GM12878 (cell line): Measurements from ENCODE around the gene REM1. TPM values are rescaled to one million over a fixed set of nuclear protein-coding genes. Genes with fewer than 3 reads are reported as not detected.

Experiments
- ATAC-seq: fragments of 200-7000 bp; cut with Tn5 transposase; 3 replicates; pipeline ENCODE4 v1.9.1; 2020; ENCODE audit warnings: mild to moderate bottlenecking, moderate library complexity
- BruUV-seq: library from RNA; stranded (reverse); fragments of 400-500 nt; replicated peaks from 2 replicates; lab custom pipeline; 2021; lab: Mats Ljungman, UMichigan
- CTCF ChIA-PET: fragments of 300-600 bp; sonication (Branson Sonifier 250); formaldehyde crosslinking; extraction: SDS; loops from one replicate; lab custom pipeline; 2021; ENCODE audit warnings: inconsistent platforms; lab: Yijun Ruan, JAX
- POLR2A ChIA-PET: fragments of 350-600 bp; formaldehyde crosslinking; extraction: SDS; loops from one replicate; lab custom pipeline; 2021; ENCODE audit warnings: inconsistent platforms; lab: Charles Lee
- RAD21 ChIA-PET: fragments of 300-600 bp; sonication (Branson Sonifier 250); formaldehyde crosslinking; loops from one replicate; lab custom pipeline; 2023; ENCODE audit warnings: antibody characterized with exemption; ENCODE audit not compliant: unreplicated experiment; lab: Charles Lee
- SMC1A ChIA-PET: fragments of 300-600 bp; sonication (Branson Sonifier 250); formaldehyde crosslinking; loops from one replicate; lab custom pipeline; 2023; ENCODE audit not compliant: unreplicated experiment, uncharacterized antibody; lab: Charles Lee
- DNase-seq: peaks from one replicate; pipeline ENCODE4 v3.0.0-alpha.2; 2011; ENCODE audit warnings: low read depth, low spot score
- FAIRE-seq: peaks from 3 replicates; lab custom pipeline; 2011; peaks lifted over from hg19 to GRCh38; lab: Jason Lieb, UNC
- H2AFZ ChIP-seq: 2 replicates; pipeline ENCODE4 v1.6.0; 2011; ENCODE audit warnings: low read depth, low read length, control low read depth; ENCODE audit not compliant: control insufficient read depth
- H3K27ac ChIP-seq: 2 replicates; pipeline ENCODE4 v1.5.1; 2011; ENCODE audit warnings: control low read depth; ENCODE audit not compliant: control insufficient read depth, insufficient read depth
- H3K27me3 ChIP-seq, 2 experiments: replicated peaks in 1 of 2; 2 replicates each; pipeline versions ENCODE4 v1.6.0 to v1.6.1; 2011; ENCODE audit warnings: low read length in 1 of 2; ENCODE audit not compliant: control insufficient read depth in 2 of 2, insufficient read depth in 2 of 2
- H3K36me3 ChIP-seq, 2 experiments: 2 replicates each; pipeline ENCODE4 v1.5.1; 2011; ENCODE audit warnings: low read length in 1 of 2; ENCODE audit not compliant: control insufficient read depth in 2 of 2, insufficient read depth in 2 of 2
- H3K4me1 ChIP-seq: 2 replicates; pipeline ENCODE4 v1.6.1; 2011; ENCODE audit warnings: mild to moderate bottlenecking, low read length, moderate library complexity, mixed read lengths; ENCODE audit not compliant: control insufficient read depth, insufficient read depth
- H3K4me2 ChIP-seq: 2 replicates; pipeline ENCODE4 v1.6.0; 2011; ENCODE audit warnings: control low read depth; ENCODE audit not compliant: control insufficient read depth, insufficient read depth
- H3K4me3 ChIP-seq: fragments of 200-600 bp; sonication (generic); 2 replicates; pipeline ENCODE4 v1.5.1; 2016
- H3K79me2 ChIP-seq: 2 replicates; pipeline ENCODE4 v1.6.0; 2011; ENCODE audit warnings: low read length; ENCODE audit not compliant: control insufficient read depth, insufficient read depth
- H3K9ac ChIP-seq: 2 replicates; pipeline ENCODE4 v1.8.0; 2011; ENCODE audit warnings: low read length, control low read depth, mixed read lengths; ENCODE audit not compliant: control insufficient read depth, insufficient read depth
- H3K9me3 ChIP-seq: replicated peaks from 3 replicates; pipeline ENCODE4 v1.5.1; 2011; ENCODE audit warnings: mild to moderate bottlenecking, low read length; ENCODE audit not compliant: control insufficient read depth, insufficient read depth
- H4K20me1 ChIP-seq: 2 replicates; pipeline ENCODE4 v1.6.0; 2011; ENCODE audit not compliant: control insufficient read depth, insufficient read depth
- CREB1 ChIP-seq: IDR thresholded peaks from 2 replicates; pipeline ENCODE4 v1.6.1; 2012; ENCODE audit warnings: low read depth, mild to moderate bottlenecking, inconsistent platforms
- CREM ChIP-seq: IDR thresholded peaks from 2 replicates; pipeline ENCODE4 v1.6.1; 2014; ENCODE audit warnings: antibody characterized with exemption, low read depth
- GABPA ChIP-seq: IDR thresholded peaks from 2 replicates; pipeline ENCODE4 v1.6.1; 2014; ENCODE audit warnings: antibody characterized with exemption, low read depth, mild to moderate bottlenecking, inconsistent platforms
- KDM1A ChIP-seq: fragments of 200-600 bp; sonication (generic); IDR thresholded peaks from 2 replicates; pipeline ENCODE4 v1.6.1; 2016; ENCODE audit warnings: borderline replicate concordance
- LARP7 ChIP-seq: fragments of 450-650 bp; IDR thresholded peaks from 2 replicates; pipeline ENCODE4 v1.6.1; 2017; ENCODE audit warnings: mild to moderate bottlenecking
- NFXL1 ChIP-seq: fragments of 450-650 bp; IDR thresholded peaks from 2 replicates; pipeline ENCODE4 v1.6.1; 2017; ENCODE audit warnings: antibody characterized with exemption, mild to moderate bottlenecking, borderline replicate concordance
- NFYA ChIP-seq: IDR thresholded peaks from 2 replicates; pipeline ENCODE4 v1.6.1; 2011; ENCODE audit warnings: low read depth, mild to moderate bottlenecking, low read length, improper control_type of control experiment, borderline replicate concordance
- PAX5 ChIP-seq: IDR thresholded peaks from 2 replicates; pipeline ENCODE4 v1.6.1; 2011; ENCODE audit warnings: low read depth, low read length, borderline replicate concordance
- RAD21 ChIP-seq: IDR thresholded peaks from 2 replicates; pipeline ENCODE4 v1.6.1; 2011; ENCODE audit warnings: mild to moderate bottlenecking, low read depth, low read length, moderate library complexity; ENCODE audit not compliant: insufficient read depth
- RAD51 ChIP-seq: fragments of 450-650 bp; IDR thresholded peaks from 2 replicates; pipeline ENCODE4 v1.6.1; 2016; ENCODE audit warnings: moderate library complexity, mild to moderate bottlenecking, inconsistent platforms
- SMAD1 ChIP-seq: fragments of 450-650 bp; IDR thresholded peaks from 2 replicates; pipeline ENCODE4 v1.6.1; 2018; ENCODE audit warnings: mild to moderate bottlenecking, low read depth; ENCODE audit not compliant: partially characterized antibody
- ZSCAN29 ChIP-seq: fragments of 450-650 bp; IDR thresholded peaks from 2 replicates; pipeline ENCODE4 v1.6.1; 2017; ENCODE audit warnings: mild to moderate bottlenecking, moderate library complexity
- WGBS: methylation state at CpG from one replicate; pipeline ENCODE4 v1.1.6; 2016; ENCODE audit warnings: low lambda C conversion rate; ENCODE audit not compliant: insufficient replicate concordance, insufficient coverage; ENCODE audit errors: missing lambda C conversion rate; 5-methylcytosine and 5-hydroxymethylcytosine counted together
- in situ Hi-C: fragments of 300-500 bp; cut with MboI; formaldehyde crosslinking; loops from 9 replicates; pipeline ENCODE4 v1.14.3; 2018; ENCODE audit warnings: mixed read lengths
- intact Hi-C: fragments of 100-400 bp; cut with micrococcal nuclease; formaldehyde crosslinking; loops from one replicate; pipeline ENCODE4 v1.14.2; 2022; ENCODE audit not compliant: unreplicated experiment
- polyA plus RNA-seq, 11 experiments: library from polyadenylated mRNA; depleted of rRNA in 4 of 11; unstranded in 6 of 11; stranded (reverse) in 5 of 11; fragments of >200 nt; fragmentation: Nextera tagmentation in 4 of 11; fragmentation: Illumina TruSeq in 1 of 11; extraction: Ambion mirVana in 4 of 11; extraction: Trizol in 1 of 11; gene quantifications; 1 replicate in 1 of 11; 2 replicates in 10 of 11; pipeline versions ENCODE4 v1.2.1 to v1.2.3, GENCODE V29; 2011 to 2016; ENCODE audit warnings: inconsistent platforms in 2 of 11, missing spikeins in 2 of 11, low read depth in 1 of 11
- total RNA-seq, 4 experiments: library from RNA; depleted of rRNA in 3 of 4; stranded (reverse); fragments of >200 nt in 3 of 4; fragmentation: Illumina TruSeq in 1 of 4; extraction: Trizol in 1 of 4; gene quantifications; 2 replicates each; pipeline versions ENCODE4 v1.2.1 to v1.2.3, GENCODE V29; 2013 to 2021
- TF ChIP-seq, protein P1 (sequence below): fragments of 450-650 bp; IDR thresholded peaks from 2 replicates; pipeline ENCODE4 v1.6.1; 2014; ENCODE audit warnings: mild to moderate bottlenecking
- TF ChIP-seq, protein P2 (sequence below): IDR thresholded peaks from 2 replicates; pipeline ENCODE4 v1.6.1; 2011; ENCODE audit warnings: borderline replicate concordance, low read depth, mild to moderate bottlenecking, moderate library complexity, low read length; ENCODE audit not compliant: insufficient read depth, poor library complexity, severe bottlenecking

REM1 gene
- total and polyA plus RNA-seq, 10 of the 15 experiments (the other 5 are each of a cell fraction or from before 2014, with no cell fraction given): not detected

DNA sequence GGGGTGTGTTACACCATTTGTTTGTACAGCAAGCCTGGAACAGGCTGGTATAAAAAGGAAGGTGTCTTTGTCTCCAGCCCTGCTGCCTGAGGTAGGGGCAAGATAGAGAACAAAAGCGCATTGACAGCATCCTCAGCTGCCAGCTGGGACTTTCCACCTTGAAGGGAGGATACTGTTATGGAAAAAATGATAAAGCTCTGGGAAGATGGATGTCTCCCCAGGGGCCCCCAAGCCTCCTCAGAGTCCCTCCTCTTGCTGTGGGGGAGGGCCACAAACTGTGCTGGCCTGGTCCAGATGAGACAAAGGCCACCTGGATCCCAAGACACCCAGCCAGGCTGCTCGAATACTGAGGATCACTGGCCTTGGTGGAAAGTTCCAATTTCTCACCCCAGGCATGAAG is 13.0 kb downstream of the REM1 start:
- Histone ChIP-seq H4K20me1 (no peaks in the 10 kb centered on the region), H3K36me3 (no peaks in the 10 kb centered on the region), H3K4me3 (no peak overlapping the region), H3K27ac (no peak overlapping the region), H2AFZ (no peak overlapping the region), H3K9me3 (no peaks in the 10 kb centered on the region), H3K4me1 (no peaks in the 10 kb centered on the region), H3K4me2 (no peak overlapping the region), H3K9ac (no peak overlapping the region), H3K79me2 (no peaks in the 10 kb centered on the region)
- RAD21 ChIA-PET: no interaction called here
- DNase-seq: no peak
- SMC1A ChIA-PET: no interaction called here
- in situ Hi-C loops: no loop called here
- POLR2A ChIA-PET: no interaction called here
- WGBS: 33% methylated on average over 2 of the region's 2 CpGs
- no peak for ATAC-seq
- CTCF ChIA-PET: interaction anchor here (4.8 kb wide), 1 partner anchor 14 kb away, joined by 27 read pairs; no protein-coding TSS in a partner anchor
- intact Hi-C loops: no loop called here
- TF ChIP-seq CREM (no peak), LARP7 (no peak), GABPA (no peak), RAD51 (no peak), NFXL1 (no peak), CREB1 (no peak)
- TF ChIP-seq, protein P1, sequence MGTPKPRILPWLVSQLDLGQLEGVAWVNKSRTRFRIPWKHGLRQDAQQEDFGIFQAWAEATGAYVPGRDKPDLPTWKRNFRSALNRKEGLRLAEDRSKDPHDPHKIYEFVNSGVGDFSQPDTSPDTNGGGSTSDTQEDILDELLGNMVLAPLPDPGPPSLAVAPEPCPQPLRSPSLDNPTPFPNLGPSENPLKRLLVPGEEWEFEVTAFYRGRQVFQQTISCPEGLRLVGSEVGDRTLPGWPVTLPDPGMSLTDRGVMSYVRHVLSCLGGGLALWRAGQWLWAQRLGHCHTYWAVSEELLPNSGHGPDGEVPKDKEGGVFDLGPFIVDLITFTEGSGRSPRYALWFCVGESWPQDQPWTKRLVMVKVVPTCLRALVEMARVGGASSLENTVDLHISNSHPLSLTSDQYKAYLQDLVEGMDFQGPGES: no peak
- TF ChIP-seq, all 136 proteins: peak for 0
- no peak for FAIRE-seq
- no TSS peak for BruUV-seq
- H3K27me3 ChIP-seq: peaks cover 1 to 2% of the 10 kb centered on the region in 2 experiments; a peak in 3 of 4 replicates

DNA sequence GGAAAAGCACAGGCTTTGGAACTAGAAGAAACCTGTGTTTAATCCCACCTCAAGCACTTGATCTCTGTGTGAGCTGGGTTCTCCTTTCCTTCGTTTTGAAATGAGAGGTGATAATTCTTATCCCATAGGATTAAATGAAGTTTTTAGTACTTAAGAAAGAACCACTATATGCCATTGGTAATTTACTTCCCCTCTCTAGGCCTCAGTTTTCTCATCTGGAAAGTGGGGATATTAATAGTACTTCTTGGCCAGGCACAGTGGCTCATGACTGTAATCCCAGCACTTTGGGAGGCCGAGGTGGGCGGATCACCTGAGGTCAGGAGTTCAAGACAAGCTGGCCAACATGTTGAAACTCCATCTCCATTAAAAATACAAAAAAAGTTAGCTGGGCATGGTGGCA is 14.1 kb downstream of the REM1 start:
- H2AFZ ChIP-seq: no peak overlapping the region
- no peak overlapping the region for H3K4me2 ChIP-seq
- 49% methylated on average over 3 of the region's 3 CpGs for WGBS
- intact Hi-C loops (no loop called here), in situ Hi-C loops (no loop called here)
- RAD21 ChIA-PET: no interaction called here
- FAIRE-seq: no peak
- SMC1A ChIA-PET: no interaction called here
- H4K20me1 ChIP-seq: no peaks in the 10 kb centered on the region
- no peaks in the 10 kb centered on the region for H3K4me1 ChIP-seq
- BruUV-seq: no TSS peak
- CTCF ChIA-PET: interaction anchor here (4.8 kb wide), 1 partner anchor 13 kb away, joined by 27 read pairs; no protein-coding TSS in a partner anchor
- no peak for ATAC-seq
- H3K9me3 ChIP-seq: no peaks in the 10 kb centered on the region
- no peak overlapping the region for H3K27ac ChIP-seq
- no peaks in the 10 kb centered on the region for H3K79me2 ChIP-seq
- DNase-seq: no peak
- POLR2A ChIA-PET: interaction anchor here (0.5 kb wide), 1 partner anchor 57 kb away, joined by 5 read pairs; no protein-coding TSS in a partner anchor
- H3K36me3 ChIP-seq: no peaks in the 10 kb centered on the region
- TF ChIP-seq ZSCAN29: no peak
- no peak for TF ChIP-seq SMAD1
- TF ChIP-seq RAD21: no peak
- TF ChIP-seq, protein P2, sequence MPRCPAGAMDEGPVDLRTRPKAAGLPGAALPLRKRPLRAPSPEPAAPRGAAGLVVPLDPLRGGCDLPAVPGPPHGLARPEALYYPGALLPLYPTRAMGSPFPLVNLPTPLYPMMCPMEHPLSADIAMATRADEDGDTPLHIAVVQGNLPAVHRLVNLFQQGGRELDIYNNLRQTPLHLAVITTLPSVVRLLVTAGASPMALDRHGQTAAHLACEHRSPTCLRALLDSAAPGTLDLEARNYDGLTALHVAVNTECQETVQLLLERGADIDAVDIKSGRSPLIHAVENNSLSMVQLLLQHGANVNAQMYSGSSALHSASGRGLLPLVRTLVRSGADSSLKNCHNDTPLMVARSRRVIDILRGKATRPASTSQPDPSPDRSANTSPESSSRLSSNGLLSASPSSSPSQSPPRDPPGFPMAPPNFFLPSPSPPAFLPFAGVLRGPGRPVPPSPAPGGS: no peak
- no peak for TF ChIP-seq PAX5
- TF ChIP-seq KDM1A: no peak
- no peak for TF ChIP-seq NFYA
- H3K27me3 ChIP-seq: peaks cover 1 to 2% of the 10 kb centered on the region in 2 experiments; a peak in 3 of 4 replicates
- H3K9ac ChIP-seq: no peak overlapping the region
- no peak overlapping the region for H3K4me3 ChIP-seq
